NB4 (cell line): ENCODE measurements around the gene SMIM35.

Experiments used
- MYC ChIP-seq: IDR thresholded peaks from 2 replicates; pipeline ENCODE4 v1.6.1; 2011; ENCODE audit warnings: low read depth, low read length
- POLR2A ChIP-seq: IDR thresholded peaks from 2 replicates; pipeline ENCODE4 v1.6.1; 2011; ENCODE audit warnings: mild to moderate bottlenecking; ENCODE audit not compliant: insufficient read length; ENCODE audit errors: extremely low read depth
- TF ChIP-seq, protein P1 (sequence below): IDR thresholded peaks from one replicate; pipeline ENCODE4 v1.5.1; 2012; ENCODE audit warnings: low read depth, low read length
- TF ChIP-seq, protein P2 (sequence below): IDR thresholded peaks from 2 replicates; pipeline ENCODE4 v1.6.1; 2011; ENCODE audit warnings: low read depth, low read length

DNA sequence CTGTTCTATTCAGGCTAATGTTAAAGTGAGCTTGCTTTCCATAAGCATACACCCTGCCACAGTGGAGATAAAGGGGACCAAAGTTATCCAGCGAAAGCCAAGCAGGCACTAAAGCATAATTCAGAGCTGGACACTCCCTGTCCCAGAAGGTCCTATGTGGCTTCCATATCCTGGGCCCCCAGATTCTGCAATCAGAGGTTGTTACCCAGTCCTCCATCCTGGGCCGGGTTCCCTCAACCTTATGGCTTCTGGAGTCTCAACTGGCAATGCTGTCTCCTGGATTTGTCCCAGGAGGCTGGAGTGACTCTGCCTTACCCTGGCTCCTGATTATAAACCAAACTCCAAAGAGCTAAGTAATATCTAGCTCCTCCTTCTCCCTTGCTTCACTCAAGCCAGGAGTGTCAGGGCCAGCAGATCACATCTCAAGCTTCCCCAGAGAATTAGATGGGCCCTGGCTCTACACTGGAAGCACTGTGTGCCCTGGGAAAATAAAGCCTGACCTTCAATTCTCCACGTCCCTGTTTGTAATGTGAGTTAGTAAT lies 14.0 kb upstream of the SMIM35 start:
- TF ChIP-seq, protein P1, sequence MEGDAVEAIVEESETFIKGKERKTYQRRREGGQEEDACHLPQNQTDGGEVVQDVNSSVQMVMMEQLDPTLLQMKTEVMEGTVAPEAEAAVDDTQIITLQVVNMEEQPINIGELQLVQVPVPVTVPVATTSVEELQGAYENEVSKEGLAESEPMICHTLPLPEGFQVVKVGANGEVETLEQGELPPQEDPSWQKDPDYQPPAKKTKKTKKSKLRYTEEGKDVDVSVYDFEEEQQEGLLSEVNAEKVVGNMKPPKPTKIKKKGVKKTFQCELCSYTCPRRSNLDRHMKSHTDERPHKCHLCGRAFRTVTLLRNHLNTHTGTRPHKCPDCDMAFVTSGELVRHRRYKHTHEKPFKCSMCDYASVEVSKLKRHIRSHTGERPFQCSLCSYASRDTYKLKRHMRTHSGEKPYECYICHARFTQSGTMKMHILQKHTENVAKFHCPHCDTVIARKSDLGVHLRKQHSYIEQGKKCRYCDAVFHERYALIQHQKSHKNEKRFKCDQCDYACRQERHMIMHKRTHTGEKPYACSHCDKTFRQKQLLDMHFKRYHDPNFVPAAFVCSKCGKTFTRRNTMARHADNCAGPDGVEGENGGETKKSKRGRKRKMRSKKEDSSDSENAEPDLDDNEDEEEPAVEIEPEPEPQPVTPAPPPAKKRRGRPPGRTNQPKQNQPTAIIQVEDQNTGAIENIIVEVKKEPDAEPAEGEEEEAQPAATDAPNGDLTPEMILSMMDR = no peak
- no peak for TF ChIP-seq POLR2A
- TF ChIP-seq, protein P2, sequence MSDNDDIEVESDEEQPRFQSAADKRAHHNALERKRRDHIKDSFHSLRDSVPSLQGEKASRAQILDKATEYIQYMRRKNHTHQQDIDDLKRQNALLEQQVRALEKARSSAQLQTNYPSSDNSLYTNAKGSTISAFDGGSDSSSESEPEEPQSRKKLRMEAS = no peak
- TF ChIP-seq MYC = no peak
